HG03108 (cell line): ENCODE data around the gene SLC10A7.

Source experiments
- ATAC-seq: cut with Tn5 transposase; IDR thresholded peaks from one replicate; pipeline ENCODE4 v1.9.1; 2021; ENCODE audit warnings: moderate library complexity; ENCODE audit not compliant: unreplicated experiment

SLC10A7 gene

DNA sequence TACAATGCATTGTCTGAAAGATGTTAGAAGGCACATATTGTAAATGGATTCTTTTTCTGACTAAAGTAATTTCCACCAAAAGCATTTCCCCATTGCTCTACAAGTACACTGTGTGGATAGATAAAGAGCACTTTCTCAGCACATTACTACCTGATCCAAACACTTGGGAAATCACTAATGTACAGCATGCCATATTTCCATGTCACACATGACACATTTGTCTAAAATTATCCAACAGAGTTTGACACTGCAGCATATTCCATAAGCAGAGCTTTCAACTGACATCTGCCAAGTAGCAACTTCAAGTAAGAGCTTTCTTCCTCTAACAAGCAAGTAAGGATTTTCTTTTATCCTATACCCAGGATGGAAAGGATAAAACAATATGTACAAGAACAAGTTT, 257.9 kb downstream of the SLC10A7 start:
- no peak for ATAC-seq

DNA sequence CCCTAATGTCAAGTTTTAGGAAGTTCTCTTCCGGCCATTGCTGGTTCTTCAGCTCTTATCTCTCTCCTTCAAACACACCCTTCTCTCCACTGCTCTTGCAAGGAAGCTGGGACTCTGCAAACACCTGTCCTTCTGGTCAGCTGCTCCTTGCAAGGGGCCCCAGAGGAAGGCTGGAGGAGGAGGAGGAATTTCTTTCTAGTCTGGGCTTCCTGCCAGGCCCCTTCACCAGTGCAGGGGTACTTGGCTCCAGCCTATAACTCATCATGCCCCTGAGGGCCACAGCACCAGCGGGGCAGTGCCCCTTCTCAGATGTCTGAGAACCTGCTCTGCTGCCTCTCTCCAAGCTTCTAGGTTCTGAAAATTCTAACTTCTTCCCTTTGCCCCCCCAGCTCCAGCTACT, 260.7 kb downstream of the SLC10A7 start:
- ATAC-seq: no peak

DNA sequence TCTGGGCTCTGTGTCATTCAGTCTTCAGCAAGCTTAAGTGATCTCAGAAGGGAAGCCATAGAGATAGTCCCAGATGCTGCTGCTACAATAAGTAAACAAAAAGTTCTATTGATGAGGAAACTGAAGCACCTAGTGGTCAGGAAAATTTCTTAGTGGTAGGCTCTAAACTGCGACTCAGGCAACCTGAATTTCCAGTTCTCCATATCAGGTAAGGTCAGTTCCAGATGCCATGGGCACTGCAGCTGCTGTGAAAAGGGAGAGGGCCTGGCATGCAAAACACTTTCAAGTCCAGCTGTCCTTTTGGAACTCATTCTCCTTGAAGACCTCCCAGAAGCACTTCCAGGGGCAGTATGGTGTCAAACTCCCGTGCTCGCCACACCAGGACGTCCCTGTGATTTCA, 261.2 kb downstream of the SLC10A7 start:
- no peak for ATAC-seq

DNA sequence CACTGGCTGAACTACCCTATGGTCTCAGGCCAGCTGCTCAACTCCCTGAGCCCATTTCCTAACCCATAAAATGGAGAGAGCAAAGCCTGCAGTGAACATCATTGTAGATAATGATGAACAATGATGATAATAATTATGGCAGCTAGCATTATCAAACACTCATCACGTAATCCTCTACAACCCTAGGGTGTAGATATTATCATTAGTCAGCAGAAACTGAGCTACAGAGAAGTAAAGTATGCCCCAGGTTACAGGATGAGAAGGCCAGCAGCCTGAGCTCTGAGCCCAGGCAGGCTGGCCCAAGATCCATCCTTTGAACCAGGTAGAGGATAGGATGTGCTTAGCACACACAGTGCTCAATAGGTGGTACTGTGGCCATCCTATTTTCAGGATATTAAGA, 264.2 kb downstream of the SLC10A7 start:
- no peak for ATAC-seq

DNA sequence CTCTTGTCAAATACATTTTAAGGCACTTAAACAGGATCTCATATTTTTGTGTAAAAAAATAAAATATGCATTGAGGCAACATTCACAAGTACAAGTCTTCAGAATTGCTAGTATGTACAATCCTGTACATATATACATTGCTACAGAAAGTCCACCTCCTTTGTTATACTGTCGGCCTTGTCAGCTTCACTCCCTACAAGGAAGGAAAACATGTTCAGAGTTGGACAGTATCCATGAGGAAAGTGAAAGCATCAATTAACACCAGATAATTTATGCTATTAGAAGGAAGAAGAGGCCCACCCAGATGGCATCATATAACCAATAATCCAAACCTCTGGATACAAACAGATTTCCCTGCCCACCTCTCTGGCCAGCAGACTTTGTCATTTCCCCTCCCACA, 265.4 kb downstream of the SLC10A7 start:
- ATAC-seq: no peak

DNA sequence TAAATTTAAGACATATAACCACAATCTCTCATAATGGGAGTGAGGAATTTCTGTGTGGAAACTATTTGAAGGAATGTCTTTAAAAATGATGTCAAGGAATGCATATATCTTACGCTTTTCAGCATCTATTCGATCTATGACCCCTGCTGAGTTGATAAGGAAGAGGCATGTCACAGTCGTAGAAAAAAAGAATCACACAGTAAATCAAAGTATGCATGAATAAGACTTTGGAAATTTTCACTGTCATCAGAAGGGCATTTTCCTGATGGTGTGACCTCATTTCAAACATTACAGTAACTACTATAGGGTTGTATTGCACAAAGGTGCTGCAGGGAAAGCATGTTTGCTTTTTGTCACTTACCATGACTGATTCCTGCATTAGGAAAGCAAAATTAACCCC, 265.9 kb downstream of the SLC10A7 start:
- no peak for ATAC-seq

DNA sequence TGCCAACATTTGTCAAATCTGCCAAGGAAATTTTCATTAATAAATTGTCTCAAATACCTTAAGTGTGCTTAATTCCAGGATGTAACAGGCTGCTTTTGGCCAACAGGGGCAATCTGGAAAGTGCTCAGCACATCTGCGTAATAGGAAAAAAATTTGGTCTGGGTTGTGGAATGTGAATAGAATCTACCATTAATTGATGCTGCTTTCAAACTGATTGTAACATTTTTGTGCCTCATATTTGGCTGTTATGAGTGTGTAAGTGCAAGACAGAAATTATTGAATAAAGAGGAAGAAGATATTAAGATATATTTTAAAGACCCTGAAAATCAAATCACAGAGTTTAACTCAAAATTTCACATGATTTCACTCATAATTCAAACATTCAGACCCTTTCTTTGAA, 266.3 kb downstream of the SLC10A7 start:
- ATAC-seq: no peak

DNA sequence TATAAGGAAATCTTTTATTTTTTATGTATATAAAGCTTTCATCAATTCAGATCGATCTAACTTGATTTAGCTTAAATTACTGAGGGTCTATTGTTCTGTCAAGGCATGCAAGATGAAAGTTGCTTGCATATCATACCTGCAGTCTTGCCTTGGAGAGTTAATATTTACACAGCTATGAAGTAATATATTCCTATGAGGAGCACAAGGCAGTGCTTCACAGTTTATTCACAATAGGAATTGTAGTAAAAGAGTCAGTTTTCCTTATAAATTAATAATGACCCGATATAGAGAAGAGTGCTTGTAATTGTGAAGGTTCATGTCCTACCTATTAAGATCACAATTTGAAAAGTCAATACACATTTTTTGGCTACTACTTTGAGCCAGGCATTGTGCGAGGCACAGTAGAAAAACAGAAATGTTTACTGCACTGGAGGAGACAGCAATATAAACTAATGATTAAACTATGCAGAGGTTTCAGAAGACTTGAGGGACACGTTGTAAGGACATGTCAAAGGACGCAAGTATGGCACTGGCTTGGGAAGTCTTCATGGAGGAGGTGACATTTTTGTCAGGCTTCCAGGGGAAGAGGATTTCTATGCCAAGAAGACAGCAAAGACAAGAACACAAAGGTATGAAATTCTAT, 268.6 kb downstream of the SLC10A7 start:
- no peak for ATAC-seq

DNA sequence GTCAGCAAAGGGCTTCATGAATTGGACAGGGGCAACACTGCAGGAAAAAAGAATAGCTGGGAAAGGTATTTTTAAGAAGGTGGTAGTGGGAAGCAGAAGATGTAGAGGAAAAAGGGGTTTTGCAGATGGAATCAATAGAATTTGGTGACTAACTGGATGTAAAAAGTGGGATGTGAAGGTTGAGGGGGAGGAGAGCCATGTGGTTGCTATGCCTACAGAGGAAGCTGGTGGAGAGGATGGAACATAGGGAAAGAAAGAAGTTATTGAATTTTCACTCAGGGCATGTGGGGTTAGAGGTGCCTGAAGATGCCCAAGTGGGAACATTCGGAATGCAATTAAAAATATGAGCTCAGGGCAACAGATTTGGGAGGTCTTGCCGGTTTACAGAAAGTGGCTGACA, 274.4 kb downstream of the SLC10A7 start:
- no peak for ATAC-seq

DNA sequence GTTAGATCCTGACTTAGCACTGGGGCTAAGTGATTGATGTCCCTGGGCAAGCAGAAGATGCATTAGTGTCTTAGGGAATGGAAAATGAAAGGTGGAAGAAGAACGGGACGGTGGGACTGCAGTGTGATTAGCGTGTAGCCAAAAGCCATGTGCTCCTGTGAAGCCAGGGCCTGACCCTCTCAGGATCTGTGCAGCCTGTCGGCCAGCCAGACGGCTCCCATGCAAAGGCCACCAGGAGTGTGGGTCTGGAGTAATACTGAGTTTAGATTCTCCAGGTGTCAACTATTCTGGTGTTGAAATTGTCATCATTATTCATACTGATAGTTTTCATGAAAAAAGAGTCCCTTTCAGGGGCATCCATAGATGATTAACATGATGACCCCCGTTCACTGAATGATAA, 275.4 kb downstream of the SLC10A7 start:
- ATAC-seq: no peak

DNA sequence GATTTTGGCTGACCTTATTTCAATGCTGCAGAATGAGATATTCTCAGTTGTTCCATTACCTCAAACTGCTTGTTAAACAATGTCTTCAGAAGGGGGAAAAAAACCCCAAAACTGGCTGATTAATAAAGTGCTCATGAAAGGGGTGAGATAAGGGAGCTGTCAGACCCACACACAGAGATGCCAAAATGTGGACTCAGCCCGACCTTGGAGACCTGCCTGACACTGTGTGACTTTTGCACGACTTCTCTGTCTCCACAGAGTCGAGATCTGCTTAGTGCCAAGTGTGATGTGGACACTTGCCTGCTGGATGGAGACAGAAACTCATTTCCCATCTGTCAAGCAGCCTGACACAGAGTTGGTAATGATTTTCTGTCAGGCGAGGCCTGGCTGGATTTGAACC, 275.9 kb downstream of the SLC10A7 start:
- ATAC-seq: no peak

DNA sequence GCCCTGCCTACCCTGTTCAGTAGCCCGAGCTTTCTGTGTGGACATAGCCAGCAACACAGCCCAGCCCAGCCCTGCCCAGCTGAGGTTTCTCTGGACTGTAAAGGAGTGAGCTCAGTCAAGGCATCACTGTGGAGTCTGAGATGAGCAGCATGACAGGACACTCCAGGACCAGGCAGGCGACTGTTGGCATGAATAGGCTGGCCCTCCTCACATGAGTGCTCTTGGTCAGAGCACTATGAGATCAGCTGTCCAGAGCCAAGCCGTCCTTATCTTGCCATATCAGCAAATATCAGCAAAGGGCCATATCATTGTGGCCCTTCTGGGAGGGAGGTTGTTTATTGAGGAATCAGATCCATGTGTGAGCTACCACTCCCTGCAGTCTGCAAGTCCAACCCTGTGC, 276.5 kb downstream of the SLC10A7 start:
- no peak for ATAC-seq

DNA sequence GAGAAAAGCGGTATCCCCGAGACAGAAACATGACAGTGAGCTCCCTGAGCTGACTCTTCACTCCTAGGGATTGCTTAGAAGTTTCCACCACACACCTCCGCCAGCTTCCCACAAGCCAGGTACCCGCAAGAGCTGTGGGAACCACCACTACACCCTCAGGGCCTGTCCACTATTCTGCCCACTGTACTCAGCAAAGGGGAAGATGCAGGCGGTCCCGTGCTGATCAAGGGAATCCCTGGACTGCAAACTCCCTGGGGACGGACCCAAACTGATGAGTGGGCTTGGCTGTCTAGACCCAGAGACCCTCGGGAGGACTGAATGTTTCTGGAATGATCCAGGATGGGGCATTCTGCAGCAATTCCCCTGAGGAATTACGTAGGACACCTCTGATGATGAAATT, 277.2 kb downstream of the SLC10A7 start:
- ATAC-seq: no peak

DNA sequence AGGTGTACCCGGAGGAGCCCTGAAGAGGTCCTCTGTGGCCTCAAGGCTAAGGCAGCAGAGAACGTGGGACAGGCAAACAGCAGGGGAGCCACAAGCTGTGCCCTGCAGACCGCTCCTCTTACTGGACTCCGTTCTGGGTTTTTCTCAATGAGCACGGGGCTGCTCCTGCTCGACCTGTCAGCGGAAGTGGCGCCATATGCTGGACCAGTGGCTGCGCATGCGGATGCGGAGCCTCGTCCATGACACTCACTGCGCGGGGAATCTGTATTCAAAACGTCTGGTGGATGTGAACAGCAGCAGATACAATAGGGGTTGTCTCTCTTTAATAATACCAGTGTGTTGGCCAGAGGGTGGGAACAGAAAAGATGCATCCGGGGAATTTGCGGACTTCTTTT, 277.9 kb downstream of the SLC10A7 start:
- no peak for ATAC-seq

DNA sequence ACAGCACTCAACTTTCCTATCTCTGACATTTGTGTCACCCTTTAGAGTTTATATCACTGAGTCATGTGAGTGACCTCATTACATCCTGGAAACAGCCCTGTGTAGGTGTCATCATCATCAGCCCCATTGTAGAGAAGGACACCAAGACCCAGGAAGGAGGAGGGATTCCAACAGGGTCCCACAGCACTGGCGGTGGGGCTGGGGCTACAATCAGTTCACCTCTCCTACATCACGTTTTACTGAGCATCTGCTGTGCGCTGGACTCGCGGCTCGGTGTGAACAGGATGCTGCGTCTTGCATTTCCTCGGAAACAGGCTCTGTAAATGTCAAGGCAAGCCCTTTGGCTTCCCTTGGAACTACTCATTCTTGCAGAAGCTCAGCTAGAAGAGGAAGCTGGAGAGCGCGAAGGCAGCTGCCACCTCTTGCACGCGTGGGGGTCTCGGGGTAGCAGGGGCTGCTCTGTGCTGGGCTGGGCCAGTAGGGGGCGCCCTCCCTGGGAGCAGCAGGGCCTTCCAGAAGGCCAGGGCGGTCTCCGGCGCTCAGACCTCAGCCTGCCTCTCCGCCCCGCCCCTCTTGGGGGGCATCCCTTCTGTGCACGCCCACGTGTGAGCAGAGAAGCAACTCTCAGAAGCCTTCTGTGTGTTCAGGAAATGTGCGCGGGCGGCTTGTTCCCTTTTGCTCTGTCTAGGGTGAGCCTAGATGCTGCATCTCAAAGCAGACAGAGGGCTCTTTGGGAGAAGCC, 278.4 kb downstream of the SLC10A7 start:
- peak; percentile 59 for ATAC-seq

DNA sequence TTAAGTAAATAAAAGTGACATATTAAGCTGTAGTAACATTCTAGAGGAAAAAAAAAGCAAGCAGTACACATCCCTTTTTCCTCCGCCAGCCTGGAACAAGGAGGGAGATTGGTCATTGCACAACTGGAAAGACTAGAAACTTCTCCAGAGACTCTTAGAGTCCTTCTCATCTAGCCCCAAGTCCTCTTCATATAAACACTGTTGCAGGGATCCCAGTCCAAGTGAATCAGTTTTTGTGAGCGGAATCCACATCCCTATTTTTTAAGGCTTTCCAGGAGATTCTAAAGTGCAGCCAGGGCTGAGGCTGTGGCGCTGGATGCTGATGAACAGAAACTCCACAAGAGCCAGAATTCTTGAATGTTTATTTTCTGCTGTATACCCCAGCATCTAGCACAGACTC, 283.6 kb downstream of the SLC10A7 start:
- ATAC-seq: no peak

DNA sequence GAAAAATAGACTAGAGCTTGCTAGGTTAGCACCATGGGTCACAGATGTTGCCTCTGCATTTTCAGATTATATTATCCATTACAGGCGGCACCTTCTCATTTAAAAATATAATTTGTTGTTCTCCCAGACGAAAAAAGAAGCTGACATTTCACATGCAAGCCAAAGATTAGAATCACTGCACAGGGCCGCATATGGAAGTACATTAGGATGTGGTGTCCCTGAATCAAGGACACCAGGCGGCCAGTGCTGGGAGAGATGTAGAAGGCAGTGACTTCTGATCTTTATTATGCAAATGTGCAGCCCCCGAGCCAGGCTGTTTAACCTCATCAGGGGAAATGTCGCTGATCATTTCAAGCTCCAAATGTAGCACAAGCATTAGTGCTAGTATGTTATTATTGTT, 284.6 kb downstream of the SLC10A7 start:
- no peak for ATAC-seq

DNA sequence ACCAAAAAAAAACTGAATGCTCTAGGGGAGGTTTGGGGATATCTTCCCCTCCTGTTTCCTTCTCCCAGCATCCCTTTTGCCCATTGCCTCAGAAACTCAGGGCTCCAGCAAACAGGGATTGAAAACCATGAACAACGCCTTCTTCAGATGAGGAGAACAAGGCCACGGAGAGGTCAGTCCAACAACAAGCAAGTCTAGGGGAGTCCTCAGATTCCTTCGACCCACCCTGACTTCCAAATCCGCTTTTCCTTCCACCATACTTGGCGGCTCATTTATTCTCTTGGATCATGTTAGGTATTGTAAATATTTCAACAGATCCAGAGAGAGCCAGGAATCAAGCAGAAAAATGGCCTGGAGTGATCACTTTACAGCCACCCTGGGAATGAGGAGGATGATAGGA, 285.5 kb downstream of the SLC10A7 start:
- no peak for ATAC-seq

DNA sequence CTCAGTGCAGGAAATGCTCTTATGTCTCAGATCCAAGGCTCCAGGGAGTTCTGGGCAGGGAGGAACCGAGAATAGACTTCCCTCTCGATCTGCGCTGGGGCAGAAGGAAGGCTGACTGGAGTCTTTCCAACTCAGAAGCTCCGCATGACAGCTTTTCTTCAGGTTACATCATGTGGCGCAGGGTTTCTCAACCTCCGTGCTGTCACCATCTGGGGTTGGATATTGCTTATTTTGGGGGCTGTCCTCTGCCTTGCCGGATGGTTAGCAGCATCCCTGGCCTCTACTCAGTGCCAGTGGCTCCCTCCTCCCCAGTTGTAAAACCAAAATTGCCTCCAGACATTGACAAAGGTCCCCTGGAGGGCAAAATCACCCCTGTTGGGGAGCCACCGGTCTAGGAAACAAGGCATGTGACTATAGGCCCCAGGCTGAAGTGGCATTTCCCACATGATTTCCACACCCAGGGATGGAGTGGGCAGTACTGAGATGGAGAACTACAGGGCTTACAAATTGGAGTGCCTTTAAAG, 286.0 kb downstream of the SLC10A7 start:
- ATAC-seq: no peak

DNA sequence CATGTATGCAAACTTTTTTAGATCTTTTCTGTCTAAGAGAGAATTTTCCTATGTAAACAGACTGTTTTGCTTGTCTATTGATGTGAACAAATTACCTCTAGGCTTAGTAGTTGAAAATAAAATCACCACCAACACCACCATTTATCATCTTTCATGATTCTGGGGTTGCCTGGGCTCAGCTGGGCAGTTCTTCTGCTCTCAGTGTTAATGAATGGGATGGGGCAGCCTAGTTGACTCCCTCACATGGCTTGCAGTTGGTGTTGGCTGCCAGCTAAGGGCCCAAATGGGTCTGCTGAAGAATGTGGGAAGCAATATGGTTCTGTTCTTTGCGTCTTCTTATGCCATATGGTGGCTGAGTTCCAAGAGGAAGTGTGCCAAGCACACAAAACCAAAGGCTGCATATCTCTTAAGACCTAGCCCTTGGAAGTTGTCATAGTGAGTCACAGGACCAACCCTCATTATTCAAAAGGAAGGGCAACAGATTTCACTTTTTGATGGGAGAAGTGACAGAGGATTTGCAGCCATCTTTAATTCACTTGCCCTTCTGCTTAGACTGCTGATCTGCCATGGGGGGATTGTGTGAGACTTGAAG, 289.5 kb downstream of the SLC10A7 start:
- ATAC-seq: no peak

DNA sequence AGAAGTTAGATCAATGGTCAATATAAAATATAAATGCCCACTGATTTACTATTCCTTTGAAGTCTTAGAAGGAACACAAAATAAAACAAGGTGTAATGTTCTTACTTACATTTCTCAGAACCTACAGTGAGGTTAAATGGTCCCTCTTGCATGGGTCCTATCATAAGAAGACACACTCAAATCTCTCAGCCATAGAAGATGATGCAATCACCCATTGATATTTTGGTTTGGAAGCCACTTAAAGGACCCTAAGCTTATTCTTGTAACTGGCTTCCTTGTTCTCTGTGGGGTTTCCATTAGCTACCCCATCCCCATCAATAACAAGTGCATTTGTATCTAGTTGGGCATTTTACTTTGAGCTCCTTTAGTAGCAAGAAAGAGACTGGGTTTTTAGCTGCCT, 292.3 kb downstream of the SLC10A7 start:
- no peak for ATAC-seq

DNA sequence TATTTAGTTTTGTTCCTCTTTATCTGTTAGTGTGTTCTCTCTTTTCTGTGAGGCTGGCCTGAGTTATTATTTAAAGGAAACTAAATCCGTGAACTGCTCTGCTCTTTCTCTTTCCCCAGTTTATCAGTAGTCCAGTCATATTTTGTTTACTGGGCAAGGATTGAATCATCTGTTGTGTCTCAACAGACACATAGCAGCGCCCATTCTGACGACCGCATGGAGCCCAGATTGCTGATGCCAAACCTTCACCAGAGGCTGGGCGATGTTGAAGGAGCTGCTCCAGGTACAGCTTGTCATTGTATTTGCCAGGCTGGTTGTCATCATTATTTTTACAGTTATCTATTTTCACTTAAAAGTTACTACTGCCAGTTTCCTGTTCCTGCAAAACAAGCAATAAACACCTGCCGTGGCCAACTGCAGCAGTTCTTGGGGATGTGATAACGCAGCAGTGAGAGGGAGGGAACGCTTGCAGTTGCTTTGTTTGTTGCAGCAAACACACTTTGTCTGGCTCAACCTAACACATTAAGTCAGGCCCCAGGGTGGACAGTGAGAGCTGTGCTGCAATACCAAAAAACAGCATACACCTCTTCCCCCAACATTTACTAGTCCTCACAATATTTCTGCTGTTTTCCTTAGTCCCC, 297.3 kb downstream of the SLC10A7 start:
- no peak for ATAC-seq
